ENCODE measurements around the gene MAPK11.
A peak's percentile ranks its signal among the peaks of the same experiment; 100 is the strongest.

- TF ChIP-seq MAZ (CRISPR knock-in tag; conservative IDR thresholded peaks at IDR 0.05 in 1 of 2, IDR thresholded peaks at IDR 0.05 in 1 of 2) (no peak), YY1 (IDR thresholded peaks at IDR 0.05; ENCODE audit: borderline replicate concordance in 1 of 3, control insufficient read depth in 1 of 3, extremely low read depth in 1 of 3, insufficient read depth in 3 of 3, insufficient read length in 1 of 3, insufficient replicate concordance in 2 of 3, low read depth in 1 of 3, low read length in 2 of 3) (peak in 1 of 3 experiments; percentile 28), RBM25 (IDR thresholded peaks at IDR 0.05; ENCODE audit: low read depth, low read length, severe bottlenecking) (no peak), CTCF (IDR thresholded peaks at IDR 0.05 in 2 of 3, conservative IDR thresholded peaks at IDR 0.05 in 1 of 3; ENCODE audit: insufficient read depth in 2 of 3, low read depth in 1 of 3, low read length in 3 of 3) (no peak), E2F4 (CRISPR knock-in tag; IDR thresholded peaks at IDR 0.05; ENCODE audit: low read depth) (no peak), RFX5 (IDR thresholded peaks at IDR 0.05; ENCODE audit: low read depth, low read length) (no peak), SMARCE1 (IDR thresholded peaks at IDR 0.05) (no peak), ZNF134 (CRISPR knock-in tag; conservative IDR thresholded peaks at IDR 0.05) (no peak), ZNF609 (CRISPR knock-in tag; IDR thresholded peaks at IDR 0.05; ENCODE audit: borderline replicate concordance) (no peak), HDAC3 (IDR thresholded peaks at IDR 0.05; ENCODE audit: borderline replicate concordance, partially characterized antibody) (no peak), JUN (IDR thresholded peaks at IDR 0.05; ENCODE audit: borderline replicate concordance, low read depth, low read length) (no peak), JUN (CRISPR knock-in tag; IDR thresholded peaks at IDR 0.05; ENCODE audit: borderline replicate concordance) (no peak), ZNF124 (CRISPR knock-in tag; IDR thresholded peaks at IDR 0.05) (no peak), USF1 (CRISPR knock-in tag; IDR thresholded peaks at IDR 0.05) (no peak), RERE (CRISPR knock-in tag; IDR thresholded peaks at IDR 0.05; ENCODE audit: borderline replicate concordance) (no peak)
Observed at GRCh38 chr22:50262973-50263617, 7.1 kb downstream of the MAPK11 start.

All from K562 (cell line).